ENCODE results near the gene CCDC174.

Gene CCDC174

GRCh38 chr3:14687360-14687759 is 35.8 kb downstream of the CCDC174 start:
- no peaks in the 10 kb centered on the region for H3K36me3 ChIP-seq (ENCODE audit: control insufficient read depth, insufficient read depth, low read length, severe bottlenecking)
- no peaks in the 10 kb centered on the region for H3K4me1 ChIP-seq (ENCODE audit: control insufficient read depth, insufficient read depth, low read length)
- H3K9ac ChIP-seq (ENCODE audit: low read length): no peak overlapping the region
- no peak overlapping the region for H3K4me3 ChIP-seq (ENCODE audit: low read length)
- H3K9me3 ChIP-seq (ENCODE audit: control insufficient read depth, low read length): no peaks in the 10 kb centered on the region
- peaks cover 19% of the 10 kb centered on the region for H3K27me3 ChIP-seq (replicated peaks; ENCODE audit: control insufficient read depth, insufficient read depth, low read length)
- DNase-seq (ENCODE audit: low read depth): no peak

- Histone ChIP-seq H3K27me3 (replicated peaks; ENCODE audit: control insufficient read depth, insufficient read depth, low read length) (peaks cover 19% of the 10 kb centered on the region), H3K4me3 (ENCODE audit: low read length) (no peak overlapping the region), H3K4me1 (ENCODE audit: control insufficient read depth, insufficient read depth, low read length) (no peaks in the 10 kb centered on the region), H3K9me3 (ENCODE audit: control insufficient read depth, low read length) (peaks cover 8% of the 10 kb centered on the region), H3K36me3 (ENCODE audit: control insufficient read depth, insufficient read depth, low read length, severe bottlenecking) (no peaks in the 10 kb centered on the region), H3K9ac (ENCODE audit: low read length) (no peak overlapping the region)
- DNase-seq (ENCODE audit: low read depth): no peak
Measured at GRCh38 chr3:14688525-14688924, 37.0 kb downstream of the CCDC174 start.

- no peak for DNase-seq (ENCODE audit: low read depth)
- H3K36me3 ChIP-seq (ENCODE audit: control insufficient read depth, insufficient read depth, low read length, severe bottlenecking): no peaks in the 10 kb centered on the region
- H3K9me3 ChIP-seq (ENCODE audit: control insufficient read depth, low read length): peaks cover 14% of the 10 kb centered on the region
- no peak overlapping the region for H3K4me3 ChIP-seq (ENCODE audit: low read length)
- H3K27me3 ChIP-seq (replicated peaks; ENCODE audit: control insufficient read depth, insufficient read depth, low read length): peaks cover 19% of the 10 kb centered on the region
- no peaks in the 10 kb centered on the region for H3K4me1 ChIP-seq (ENCODE audit: control insufficient read depth, insufficient read depth, low read length)
- no peak overlapping the region for H3K9ac ChIP-seq (ENCODE audit: low read length)
Measured at GRCh38 chr3:14689247-14689980, 37.9 kb downstream of the CCDC174 start.

- Histone ChIP-seq H3K9me3 (ENCODE audit: control insufficient read depth, low read length) (peaks cover 14% of the 10 kb centered on the region), H3K4me3 (ENCODE audit: low read length) (no peak overlapping the region), H3K4me1 (ENCODE audit: control insufficient read depth, insufficient read depth, low read length) (no peaks in the 10 kb centered on the region), H3K36me3 (ENCODE audit: control insufficient read depth, insufficient read depth, low read length, severe bottlenecking) (no peaks in the 10 kb centered on the region), H3K9ac (ENCODE audit: low read length) (no peak overlapping the region), H3K27me3 (replicated peaks; ENCODE audit: control insufficient read depth, insufficient read depth, low read length) (peaks cover 19% of the 10 kb centered on the region)
- no peak for DNase-seq (ENCODE audit: low read depth)
Measured at GRCh38 chr3:14691239-14691638, 39.7 kb downstream of the CCDC174 start.

GRCh38 chr3:14691719-14692118 is 40.2 kb downstream of the CCDC174 start:
- H3K4me3 ChIP-seq (ENCODE audit: low read length): no peak overlapping the region
- no peak for DNase-seq (ENCODE audit: low read depth)
- no peaks in the 10 kb centered on the region for H3K36me3 ChIP-seq (ENCODE audit: control insufficient read depth, insufficient read depth, low read length, severe bottlenecking)
- peaks cover 19% of the 10 kb centered on the region for H3K27me3 ChIP-seq (replicated peaks; ENCODE audit: control insufficient read depth, insufficient read depth, low read length)
- H3K4me1 ChIP-seq (ENCODE audit: control insufficient read depth, insufficient read depth, low read length): no peaks in the 10 kb centered on the region
- peaks cover 14% of the 10 kb centered on the region for H3K9me3 ChIP-seq (ENCODE audit: control insufficient read depth, low read length)
- H3K9ac ChIP-seq (ENCODE audit: low read length): no peak overlapping the region

- DNase-seq (ENCODE audit: low read depth): no peak
Measured at GRCh38 chr3:14698601-14699244, 47.2 kb downstream of the CCDC174 start.

GRCh38 chr3:14699643-14700042 is 48.1 kb downstream of the CCDC174 start:
- Histone ChIP-seq H3K9me3 (ENCODE audit: control insufficient read depth, low read length) (no peaks in the 10 kb centered on the region), H3K4me1 (ENCODE audit: control insufficient read depth, insufficient read depth, low read length) (no peaks in the 10 kb centered on the region), H3K36me3 (ENCODE audit: control insufficient read depth, insufficient read depth, low read length, severe bottlenecking) (no peaks in the 10 kb centered on the region), H3K27me3 (replicated peaks; ENCODE audit: control insufficient read depth, insufficient read depth, low read length) (peaks cover under 1% of the 10 kb centered on the region), H3K9ac (ENCODE audit: low read length) (no peak overlapping the region), H3K4me3 (ENCODE audit: low read length) (no peak overlapping the region)
- DNase-seq (ENCODE audit: low read depth): peak; percentile 11

More at GRCh38 chr3:14698601-14699244, 47.2 kb downstream of the CCDC174 start:
- peaks cover 4% of the 10 kb centered on the region for H3K9me3 ChIP-seq (ENCODE audit: control insufficient read depth, low read length)
- H3K9ac ChIP-seq (ENCODE audit: low read length): no peak overlapping the region
- no peaks in the 10 kb centered on the region for H3K4me1 ChIP-seq (ENCODE audit: control insufficient read depth, insufficient read depth, low read length)
- no peaks in the 10 kb centered on the region for H3K36me3 ChIP-seq (ENCODE audit: control insufficient read depth, insufficient read depth, low read length, severe bottlenecking)
- no peaks in the 10 kb centered on the region for H3K27me3 ChIP-seq (replicated peaks; ENCODE audit: control insufficient read depth, insufficient read depth, low read length)
- no peak overlapping the region for H3K4me3 ChIP-seq (ENCODE audit: low read length)

- no peak overlapping the region for H3K4me3 ChIP-seq (ENCODE audit: low read length)
- peaks cover 9% of the 10 kb centered on the region for H3K27me3 ChIP-seq (replicated peaks; ENCODE audit: control insufficient read depth, insufficient read depth, low read length)
- no peaks in the 10 kb centered on the region for H3K9me3 ChIP-seq (ENCODE audit: control insufficient read depth, low read length)
- no peak for DNase-seq (ENCODE audit: low read depth)
- H3K36me3 ChIP-seq (ENCODE audit: control insufficient read depth, insufficient read depth, low read length, severe bottlenecking): no peaks in the 10 kb centered on the region
- no peaks in the 10 kb centered on the region for H3K4me1 ChIP-seq (ENCODE audit: control insufficient read depth, insufficient read depth, low read length)
- no peak overlapping the region for H3K9ac ChIP-seq (ENCODE audit: low read length)
Measured at GRCh38 chr3:14700891-14701290, 49.3 kb downstream of the CCDC174 start.

GRCh38 chr3:14701676-14702075 is 50.1 kb downstream of the CCDC174 start:
- H3K9ac ChIP-seq (ENCODE audit: low read length): no peak overlapping the region
- H3K36me3 ChIP-seq (ENCODE audit: control insufficient read depth, insufficient read depth, low read length, severe bottlenecking): no peaks in the 10 kb centered on the region
- no peaks in the 10 kb centered on the region for H3K9me3 ChIP-seq (ENCODE audit: control insufficient read depth, low read length)
- peaks cover 12% of the 10 kb centered on the region for H3K27me3 ChIP-seq (replicated peaks; ENCODE audit: control insufficient read depth, insufficient read depth, low read length)
- H3K4me1 ChIP-seq (ENCODE audit: control insufficient read depth, insufficient read depth, low read length): no peaks in the 10 kb centered on the region
- no peak for DNase-seq (ENCODE audit: low read depth)
- H3K4me3 ChIP-seq (ENCODE audit: low read length): no peak overlapping the region

GRCh38 chr3:14703128-14703750 is 51.7 kb downstream of the CCDC174 start:
- no peaks in the 10 kb centered on the region for H3K4me1 ChIP-seq (ENCODE audit: control insufficient read depth, insufficient read depth, low read length)
- no peaks in the 10 kb centered on the region for H3K36me3 ChIP-seq (ENCODE audit: control insufficient read depth, insufficient read depth, low read length, severe bottlenecking)
- H3K27me3 ChIP-seq (replicated peaks; ENCODE audit: control insufficient read depth, insufficient read depth, low read length): peaks cover 13% of the 10 kb centered on the region
- H3K9me3 ChIP-seq (ENCODE audit: control insufficient read depth, low read length): no peaks in the 10 kb centered on the region
- DNase-seq (ENCODE audit: low read depth): no peak
- no peak overlapping the region for H3K4me3 ChIP-seq (ENCODE audit: low read length)
- H3K9ac ChIP-seq (ENCODE audit: low read length): no peak overlapping the region

- Histone ChIP-seq H3K9me3 (ENCODE audit: control insufficient read depth, low read length) (no peaks in the 10 kb centered on the region), H3K9ac (ENCODE audit: low read length) (no peak overlapping the region), H3K27me3 (replicated peaks; ENCODE audit: control insufficient read depth, insufficient read depth, low read length) (peaks cover 13% of the 10 kb centered on the region), H3K4me3 (ENCODE audit: low read length) (no peak overlapping the region), H3K36me3 (ENCODE audit: control insufficient read depth, insufficient read depth, low read length, severe bottlenecking) (no peaks in the 10 kb centered on the region), H3K4me1 (ENCODE audit: control insufficient read depth, insufficient read depth, low read length) (no peaks in the 10 kb centered on the region)
- DNase-seq (ENCODE audit: low read depth): no peak
Measured at GRCh38 chr3:14703791-14704190, 52.2 kb downstream of the CCDC174 start.
